ENCODE data around the gene KCNJ16. TPM values are rescaled to one million over a fixed set of nuclear protein-coding genes. Genes with fewer than 3 reads are reported as not detected.

KCNJ16 gene
- total RNA-seq, 2 experiments from 2014 or later, result not detected

- no peak overlapping the region for H3K4me3 Mint-ChIP-seq
- Histone ChIP-seq H3K27me3 (ENCODE audit: control insufficient read depth in 1 of 2, insufficient read depth in 2 of 2, low read length in 2 of 2) (no peaks in the 10 kb centered on the region), H3K9me3 (ENCODE audit: control insufficient read depth in 1 of 2, insufficient read depth in 1 of 2, low read length in 2 of 2) (peaks cover 0 to 4% of the 10 kb centered on the region in 2 experiments), H3K4me3 (ENCODE audit: low read length) (no peak overlapping the region), H3K36me3 (ENCODE audit: insufficient read depth, low read length) (no peaks in the 10 kb centered on the region), H3K4me1 (ENCODE audit: insufficient read depth, low read length) (no peaks in the 10 kb centered on the region), H3K27ac (ENCODE audit: low read depth in 1 of 2, low read length in 2 of 2) (no peak overlapping the region)
- ATAC-seq (ENCODE audit: poor library complexity), result no peak
- no peaks in the 10 kb centered on the region for H3K36me3 Mint-ChIP-seq (ENCODE audit: low read depth)
- no peak for DNase-seq
- ChIA-PET POLR2A (no interaction called here), CTCF (no interaction called here)
- H3K27me3 Mint-ChIP-seq, result no peaks in the 10 kb centered on the region
- TF ChIP-seq, protein P1, sequence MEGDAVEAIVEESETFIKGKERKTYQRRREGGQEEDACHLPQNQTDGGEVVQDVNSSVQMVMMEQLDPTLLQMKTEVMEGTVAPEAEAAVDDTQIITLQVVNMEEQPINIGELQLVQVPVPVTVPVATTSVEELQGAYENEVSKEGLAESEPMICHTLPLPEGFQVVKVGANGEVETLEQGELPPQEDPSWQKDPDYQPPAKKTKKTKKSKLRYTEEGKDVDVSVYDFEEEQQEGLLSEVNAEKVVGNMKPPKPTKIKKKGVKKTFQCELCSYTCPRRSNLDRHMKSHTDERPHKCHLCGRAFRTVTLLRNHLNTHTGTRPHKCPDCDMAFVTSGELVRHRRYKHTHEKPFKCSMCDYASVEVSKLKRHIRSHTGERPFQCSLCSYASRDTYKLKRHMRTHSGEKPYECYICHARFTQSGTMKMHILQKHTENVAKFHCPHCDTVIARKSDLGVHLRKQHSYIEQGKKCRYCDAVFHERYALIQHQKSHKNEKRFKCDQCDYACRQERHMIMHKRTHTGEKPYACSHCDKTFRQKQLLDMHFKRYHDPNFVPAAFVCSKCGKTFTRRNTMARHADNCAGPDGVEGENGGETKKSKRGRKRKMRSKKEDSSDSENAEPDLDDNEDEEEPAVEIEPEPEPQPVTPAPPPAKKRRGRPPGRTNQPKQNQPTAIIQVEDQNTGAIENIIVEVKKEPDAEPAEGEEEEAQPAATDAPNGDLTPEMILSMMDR (IDR thresholded peaks at IDR 0.05), result no peak
- H3K4me1 Mint-ChIP-seq (ENCODE audit: low read depth), result no peaks in the 10 kb centered on the region
- no peak overlapping the region for H3K27ac Mint-ChIP-seq
- H3K9me3 Mint-ChIP-seq, result no peaks in the 10 kb centered on the region
- intact Hi-C loops (cut with DNase I, micrococcal nuclease), result no loop called here
Measured at GRCh38 chr17:70034158-70034557, 40.9 kb upstream of the KCNJ16 start.

- no peak overlapping the region for H3K4me3 Mint-ChIP-seq
- H3K27me3 ChIP-seq (ENCODE audit: control insufficient read depth in 1 of 2, insufficient read depth in 2 of 2, low read length in 2 of 2), result no peaks in the 10 kb centered on the region
- ChIA-PET POLR2A (no interaction called here), CTCF (no interaction called here)
- H3K36me3 ChIP-seq (ENCODE audit: insufficient read depth, low read length), result no peaks in the 10 kb centered on the region
- H3K27me3 Mint-ChIP-seq, result no peaks in the 10 kb centered on the region
- H3K36me3 Mint-ChIP-seq (ENCODE audit: low read depth), result no peaks in the 10 kb centered on the region
- no peak for ATAC-seq (ENCODE audit: poor library complexity)
- H3K9me3 Mint-ChIP-seq, result no peaks in the 10 kb centered on the region
- no peaks in the 10 kb centered on the region for H3K9me3 ChIP-seq (ENCODE audit: control insufficient read depth in 1 of 2, insufficient read depth in 1 of 2, low read length in 2 of 2)
- intact Hi-C loops (cut with DNase I, micrococcal nuclease), result no loop called here
- H3K4me3 ChIP-seq (ENCODE audit: low read length), result no peak overlapping the region
- DNase-seq, result no peak
- H3K27ac Mint-ChIP-seq, result no peak overlapping the region
- no peak overlapping the region for H3K27ac ChIP-seq (ENCODE audit: low read depth in 1 of 2, low read length in 2 of 2)
- no peaks in the 10 kb centered on the region for H3K4me1 Mint-ChIP-seq (ENCODE audit: low read depth)
- TF ChIP-seq, protein P1 (IDR thresholded peaks at IDR 0.05), result no peak
- no peaks in the 10 kb centered on the region for H3K4me1 ChIP-seq (ENCODE audit: insufficient read depth, low read length)
Measured at GRCh38 chr17:70037498-70037897, 37.5 kb upstream of the KCNJ16 start.

GRCh38 chr17:70040336-70040735, 34.7 kb upstream of the KCNJ16 start:
- H3K27ac Mint-ChIP-seq, result no peak overlapping the region
- no peaks in the 10 kb centered on the region for H3K36me3 Mint-ChIP-seq (ENCODE audit: low read depth)
- DNase-seq (peak in 2 of 14 experiments; percentile 1 to 17), ATAC-seq (ENCODE audit: poor library complexity) (no peak)
- H3K27ac ChIP-seq (ENCODE audit: low read depth in 1 of 2, low read length in 2 of 2), result no peak overlapping the region
- no peak overlapping the region for H3K4me3 ChIP-seq (ENCODE audit: low read length)
- H3K9me3 ChIP-seq (ENCODE audit: control insufficient read depth in 1 of 2, insufficient read depth in 1 of 2, low read length in 2 of 2), result peaks cover 0 to 4% of the 10 kb centered on the region in 2 experiments
- no peaks in the 10 kb centered on the region for H3K9me3 Mint-ChIP-seq
- intact Hi-C loops (cut with DNase I, micrococcal nuclease), result no loop called here
- H3K4me3 Mint-ChIP-seq, result no peak overlapping the region
- H3K27me3 Mint-ChIP-seq, result peaks cover 5% of the 10 kb centered on the region
- H3K27me3 ChIP-seq (ENCODE audit: control insufficient read depth in 1 of 2, insufficient read depth in 2 of 2, low read length in 2 of 2), result no peaks in the 10 kb centered on the region
- no peaks in the 10 kb centered on the region for H3K36me3 ChIP-seq (ENCODE audit: insufficient read depth, low read length)
- CTCF ChIA-PET, result no interaction called here
- POLR2A ChIA-PET, result no interaction called here
- no peaks in the 10 kb centered on the region for H3K4me1 ChIP-seq (ENCODE audit: insufficient read depth, low read length)
- no peaks in the 10 kb centered on the region for H3K4me1 Mint-ChIP-seq (ENCODE audit: low read depth)
- TF ChIP-seq, protein P1 (IDR thresholded peaks at IDR 0.05), result no peak

All from CD4-positive, alpha-beta T cell (primary cell).